ENCODE data around the gene SV2C.
A peak's percentile ranks its signal among the peaks of the same experiment; 100 is the strongest.

Gene SV2C

GRCh38 chr5:76383126-76383832, 300.1 kb downstream of the SV2C start:
- DNase-seq: no peak
- Histone ChIP-seq H3K27ac (ENCODE audit: insufficient read depth, low read length, poor library complexity, severe bottlenecking) (no peak overlapping the region), H3K9me3 (ENCODE audit: control insufficient read depth, low read length) (no peaks in the 10 kb centered on the region), H3K4me1 (ENCODE audit: control insufficient read depth, insufficient read depth, low read length, poor library complexity, severe bottlenecking) (peaks cover 24% of the 10 kb centered on the region), H3K27me3 (replicated peaks; ENCODE audit: control insufficient read depth, insufficient read depth, low read length, poor library complexity, severe bottlenecking) (no peaks in the 10 kb centered on the region), H3K36me3 (ENCODE audit: control insufficient read depth, insufficient read depth, low read length) (no peaks in the 10 kb centered on the region), H3K4me3 (ENCODE audit: insufficient read depth, low read depth, low read length, poor library complexity, severe bottlenecking) (no peak overlapping the region)

- DNase-seq: no peak
- no peaks in the 10 kb centered on the region for H3K9me3 ChIP-seq (ENCODE audit: control insufficient read depth, low read length)
- H3K27me3 ChIP-seq (replicated peaks; ENCODE audit: control insufficient read depth, insufficient read depth, low read length, poor library complexity, severe bottlenecking): no peaks in the 10 kb centered on the region
- H3K36me3 ChIP-seq (ENCODE audit: control insufficient read depth, insufficient read depth, low read length): no peaks in the 10 kb centered on the region
- H3K4me3 ChIP-seq (ENCODE audit: insufficient read depth, low read depth, low read length, poor library complexity, severe bottlenecking): no peak overlapping the region
- H3K27ac ChIP-seq (ENCODE audit: insufficient read depth, low read length, poor library complexity, severe bottlenecking): no peak overlapping the region
- peaks cover 21% of the 10 kb centered on the region for H3K4me1 ChIP-seq (ENCODE audit: control insufficient read depth, insufficient read depth, low read length, poor library complexity, severe bottlenecking)
Observed at GRCh38 chr5:76384189-76384588, 301.0 kb downstream of the SV2C start.

GRCh38 chr5:76384705-76385104, 301.5 kb downstream of the SV2C start:
- H3K4me1 ChIP-seq (ENCODE audit: control insufficient read depth, insufficient read depth, low read length, poor library complexity, severe bottlenecking): peaks cover 18% of the 10 kb centered on the region
- no peak for DNase-seq
- no peak overlapping the region for H3K4me3 ChIP-seq (ENCODE audit: insufficient read depth, low read depth, low read length, poor library complexity, severe bottlenecking)
- no peaks in the 10 kb centered on the region for H3K9me3 ChIP-seq (ENCODE audit: control insufficient read depth, low read length)
- H3K36me3 ChIP-seq (ENCODE audit: control insufficient read depth, insufficient read depth, low read length): no peaks in the 10 kb centered on the region
- no peak overlapping the region for H3K27ac ChIP-seq (ENCODE audit: insufficient read depth, low read length, poor library complexity, severe bottlenecking)
- no peaks in the 10 kb centered on the region for H3K27me3 ChIP-seq (replicated peaks; ENCODE audit: control insufficient read depth, insufficient read depth, low read length, poor library complexity, severe bottlenecking)

- no peaks in the 10 kb centered on the region for H3K27me3 ChIP-seq (replicated peaks; ENCODE audit: control insufficient read depth, insufficient read depth, low read length, poor library complexity, severe bottlenecking)
- no peaks in the 10 kb centered on the region for H3K36me3 ChIP-seq (ENCODE audit: control insufficient read depth, insufficient read depth, low read length)
- no peak overlapping the region for H3K27ac ChIP-seq (ENCODE audit: insufficient read depth, low read length, poor library complexity, severe bottlenecking)
- DNase-seq: no peak
- no peak overlapping the region for H3K4me3 ChIP-seq (ENCODE audit: insufficient read depth, low read depth, low read length, poor library complexity, severe bottlenecking)
- peaks cover 25% of the 10 kb centered on the region for H3K4me1 ChIP-seq (ENCODE audit: control insufficient read depth, insufficient read depth, low read length, poor library complexity, severe bottlenecking)
- no peaks in the 10 kb centered on the region for H3K9me3 ChIP-seq (ENCODE audit: control insufficient read depth, low read length)
Observed at GRCh38 chr5:76385540-76385939, 302.4 kb downstream of the SV2C start.

GRCh38 chr5:76386360-76386759, 303.2 kb downstream of the SV2C start:
- H3K4me1 ChIP-seq (ENCODE audit: control insufficient read depth, insufficient read depth, low read length, poor library complexity, severe bottlenecking): peaks cover 34% of the 10 kb centered on the region
- H3K27ac ChIP-seq (ENCODE audit: insufficient read depth, low read length, poor library complexity, severe bottlenecking): no peak overlapping the region

GRCh38 chr5:76388236-76388635, 305.1 kb downstream of the SV2C start:
- no peaks in the 10 kb centered on the region for H3K36me3 ChIP-seq (ENCODE audit: control insufficient read depth, insufficient read depth, low read length)
- no peaks in the 10 kb centered on the region for H3K9me3 ChIP-seq (ENCODE audit: control insufficient read depth, low read length)
- DNase-seq: no peak
- peaks cover 37% of the 10 kb centered on the region for H3K4me1 ChIP-seq (ENCODE audit: control insufficient read depth, insufficient read depth, low read length, poor library complexity, severe bottlenecking)
- H3K4me3 ChIP-seq (ENCODE audit: insufficient read depth, low read depth, low read length, poor library complexity, severe bottlenecking): no peak overlapping the region
- H3K27ac ChIP-seq (ENCODE audit: insufficient read depth, low read length, poor library complexity, severe bottlenecking): no peak overlapping the region
- H3K27me3 ChIP-seq (replicated peaks; ENCODE audit: control insufficient read depth, insufficient read depth, low read length, poor library complexity, severe bottlenecking): no peaks in the 10 kb centered on the region

More at GRCh38 chr5:76386360-76386759, 303.2 kb downstream of the SV2C start:
- H3K36me3 ChIP-seq (ENCODE audit: control insufficient read depth, insufficient read depth, low read length): no peaks in the 10 kb centered on the region
- no peak for DNase-seq
- no peaks in the 10 kb centered on the region for H3K27me3 ChIP-seq (replicated peaks; ENCODE audit: control insufficient read depth, insufficient read depth, low read length, poor library complexity, severe bottlenecking)
- H3K4me3 ChIP-seq (ENCODE audit: insufficient read depth, low read depth, low read length, poor library complexity, severe bottlenecking): no peak overlapping the region
- no peaks in the 10 kb centered on the region for H3K9me3 ChIP-seq (ENCODE audit: control insufficient read depth, low read length)

- Histone ChIP-seq H3K27me3 (replicated peaks; ENCODE audit: control insufficient read depth, insufficient read depth, low read length, poor library complexity, severe bottlenecking) (no peaks in the 10 kb centered on the region), H3K27ac (ENCODE audit: insufficient read depth, low read length, poor library complexity, severe bottlenecking) (no peak overlapping the region), H3K4me1 (ENCODE audit: control insufficient read depth, insufficient read depth, low read length, poor library complexity, severe bottlenecking) (peaks cover 31% of the 10 kb centered on the region), H3K9me3 (ENCODE audit: control insufficient read depth, low read length) (no peaks in the 10 kb centered on the region), H3K36me3 (ENCODE audit: control insufficient read depth, insufficient read depth, low read length) (no peaks in the 10 kb centered on the region), H3K4me3 (ENCODE audit: insufficient read depth, low read depth, low read length, poor library complexity, severe bottlenecking) (no peak overlapping the region)
- DNase-seq: no peak
Observed at GRCh38 chr5:76388791-76389512, 305.8 kb downstream of the SV2C start.

- H3K27me3 ChIP-seq (replicated peaks; ENCODE audit: control insufficient read depth, insufficient read depth, low read length, poor library complexity, severe bottlenecking): no peaks in the 10 kb centered on the region
- H3K27ac ChIP-seq (ENCODE audit: insufficient read depth, low read length, poor library complexity, severe bottlenecking): no peak overlapping the region
- DNase-seq: no peak
- H3K36me3 ChIP-seq (ENCODE audit: control insufficient read depth, insufficient read depth, low read length): no peaks in the 10 kb centered on the region
- H3K9me3 ChIP-seq (ENCODE audit: control insufficient read depth, low read length): no peaks in the 10 kb centered on the region
- H3K4me1 ChIP-seq (ENCODE audit: control insufficient read depth, insufficient read depth, low read length, poor library complexity, severe bottlenecking): peaks cover 30% of the 10 kb centered on the region
- no peak overlapping the region for H3K4me3 ChIP-seq (ENCODE audit: insufficient read depth, low read depth, low read length, poor library complexity, severe bottlenecking)
Observed at GRCh38 chr5:76389513-76390154, 306.5 kb downstream of the SV2C start.

- H3K4me1 ChIP-seq (ENCODE audit: control insufficient read depth, insufficient read depth, low read length, poor library complexity, severe bottlenecking): peaks cover 27% of the 10 kb centered on the region
- no peaks in the 10 kb centered on the region for H3K9me3 ChIP-seq (ENCODE audit: control insufficient read depth, low read length)
- H3K27ac ChIP-seq (ENCODE audit: insufficient read depth, low read length, poor library complexity, severe bottlenecking): peak overlapping the region; percentile 26
- no peaks in the 10 kb centered on the region for H3K27me3 ChIP-seq (replicated peaks; ENCODE audit: control insufficient read depth, insufficient read depth, low read length, poor library complexity, severe bottlenecking)
- no peaks in the 10 kb centered on the region for H3K36me3 ChIP-seq (ENCODE audit: control insufficient read depth, insufficient read depth, low read length)
- H3K4me3 ChIP-seq (ENCODE audit: insufficient read depth, low read depth, low read length, poor library complexity, severe bottlenecking): no peak overlapping the region
- no peak for DNase-seq
Observed at GRCh38 chr5:76391014-76391413, 307.8 kb downstream of the SV2C start.
